HG03025 (cell line): ENCODE measurements around the gene ARMC5.
"Not testable (repeated sequence)": the region's sequence is repeated elsewhere in the genome, so short reads cannot be mapped to it uniquely, and the experiment has no call there.

ENCODE experiments used
- ATAC-seq: cut with Tn5 transposase; IDR thresholded peaks from one replicate; pipeline ENCODE4 v1.9.1; 2021; ENCODE audit warnings: mild to moderate bottlenecking, moderate library complexity; ENCODE audit not compliant: unreplicated experiment, low FRiP score

ARMC5 gene

DNA sequence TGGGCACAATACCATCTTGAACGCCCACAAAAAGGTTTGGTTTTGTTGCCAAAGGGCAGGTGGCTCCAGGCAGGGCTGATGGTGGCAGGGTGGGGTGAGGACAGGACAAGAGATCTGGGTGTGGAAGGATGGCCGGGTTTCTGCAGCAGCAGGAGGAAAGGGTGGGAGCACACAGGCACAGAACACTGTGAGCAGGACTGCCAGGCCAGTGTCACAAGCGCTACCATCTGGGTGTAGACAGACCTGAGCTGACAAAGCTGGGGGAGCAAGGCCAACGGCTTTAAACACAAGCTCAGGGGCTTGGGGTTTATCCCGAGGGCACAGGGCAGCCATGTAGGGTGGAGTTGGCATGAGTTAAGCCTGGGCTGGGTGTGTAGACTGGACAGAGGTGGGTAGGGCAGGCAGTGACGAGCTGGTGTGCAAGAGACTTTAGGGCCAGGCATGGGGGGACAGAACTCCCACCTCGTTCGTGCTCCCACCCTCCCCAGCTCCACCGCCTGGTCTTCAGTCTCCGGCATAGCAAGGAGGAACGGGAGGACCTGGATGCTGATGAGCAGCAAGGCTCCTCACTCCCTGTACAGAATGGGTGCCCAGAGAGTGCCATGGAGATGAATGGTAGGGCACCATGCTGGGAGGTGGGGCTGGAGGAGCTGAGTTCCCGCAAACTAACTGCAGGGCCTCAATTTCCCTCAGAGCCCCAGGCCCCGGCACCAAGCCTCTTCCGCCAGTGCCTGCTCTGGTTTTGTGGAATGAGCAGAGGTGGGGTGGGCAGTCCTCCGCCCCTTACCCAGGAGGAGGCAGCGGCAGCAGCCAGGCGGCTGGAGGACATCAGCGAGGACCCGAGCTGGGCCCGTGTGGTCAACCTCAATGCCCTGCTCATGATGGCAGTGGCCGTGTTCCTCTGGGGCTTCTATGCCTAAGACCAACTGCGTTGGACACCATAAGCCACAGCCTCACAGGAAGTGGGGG is 30.6 kb downstream of the ARMC5 start:
- ATAC-seq: no peak

DNA sequence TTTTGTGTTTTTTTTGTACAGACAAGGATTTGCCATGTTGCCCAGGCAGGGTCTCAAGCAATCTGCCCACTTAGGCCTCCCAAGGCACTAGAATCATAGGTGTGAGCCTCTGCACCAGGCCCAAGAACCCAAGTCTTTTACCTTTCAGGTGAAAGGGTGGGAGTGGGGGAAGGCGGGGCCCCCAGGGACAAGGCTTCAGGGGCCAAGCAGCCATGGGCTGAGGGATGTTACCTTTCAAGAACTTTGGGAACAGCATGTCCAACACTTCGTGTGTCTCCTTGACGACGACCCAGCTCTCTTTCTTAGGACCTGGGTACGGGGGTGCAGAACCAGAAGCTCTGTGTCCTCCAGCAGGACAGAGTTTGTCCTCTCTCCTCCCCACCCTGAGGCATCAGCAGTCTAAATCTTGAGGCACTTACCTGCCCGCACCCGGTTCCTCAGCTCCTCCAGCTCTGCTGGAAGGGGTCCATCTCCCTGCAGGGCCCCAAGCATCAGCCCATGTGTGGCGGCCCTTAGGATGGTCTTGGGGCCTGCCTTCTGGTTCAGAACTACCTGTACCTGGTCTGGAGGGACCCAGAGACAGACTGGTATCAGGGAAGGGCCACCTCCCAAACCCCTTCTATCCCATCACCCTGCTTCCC is 32.6 kb downstream of the ARMC5 start:
- no peak for ATAC-seq

DNA sequence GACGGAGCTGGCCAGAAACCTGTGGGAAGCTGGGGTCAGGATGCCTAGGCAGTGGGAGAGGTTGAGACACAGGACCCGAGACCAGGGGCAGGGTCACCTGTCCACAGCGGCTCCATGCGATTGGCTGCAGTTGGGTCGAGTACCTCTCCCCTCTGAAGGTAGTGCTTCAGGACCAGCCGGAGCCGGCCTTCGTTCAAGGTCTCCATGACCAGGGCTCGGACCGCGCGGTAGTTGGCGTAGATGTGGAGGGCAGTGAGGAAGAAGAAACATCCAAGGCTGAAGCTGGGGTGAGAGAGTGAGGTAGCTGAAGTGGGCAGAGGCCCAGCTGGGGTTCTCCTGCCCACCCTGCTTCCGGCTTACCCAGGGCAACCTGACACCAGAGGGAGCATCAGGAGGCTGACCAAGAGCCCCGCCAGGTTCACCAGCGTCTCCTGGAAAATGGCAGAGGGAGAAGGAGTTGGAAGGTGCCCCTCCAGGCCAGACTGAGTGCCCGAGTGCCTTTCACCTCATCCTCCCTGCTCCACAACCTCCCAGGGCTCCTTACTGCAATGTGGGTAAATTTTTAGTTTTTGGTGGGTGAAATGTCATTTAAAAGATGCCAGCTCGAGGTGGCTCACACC is 34.3 kb downstream of the ARMC5 start:
- ATAC-seq: no peak

DNA sequence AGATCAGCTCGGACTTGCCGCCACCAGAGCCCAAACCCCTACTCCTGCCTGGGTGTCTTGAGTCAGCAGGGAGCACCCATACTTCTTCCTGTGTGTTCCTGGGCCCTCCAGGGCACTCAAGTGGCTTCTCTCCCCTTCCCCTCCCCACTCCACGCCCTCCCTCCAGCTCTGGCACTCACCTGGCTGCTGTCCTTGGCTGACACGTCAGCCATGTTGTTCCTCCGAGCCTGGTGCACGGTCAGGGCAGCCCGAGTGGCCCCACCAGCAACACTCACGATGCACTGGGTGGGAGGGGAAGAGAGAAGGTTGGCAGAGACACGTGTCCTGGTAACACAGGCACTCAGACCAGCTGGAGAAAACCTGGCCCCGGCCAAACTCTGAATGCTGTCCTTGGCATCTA is 37.4 kb downstream of the ARMC5 start:
- ATAC-seq: no peak

DNA sequence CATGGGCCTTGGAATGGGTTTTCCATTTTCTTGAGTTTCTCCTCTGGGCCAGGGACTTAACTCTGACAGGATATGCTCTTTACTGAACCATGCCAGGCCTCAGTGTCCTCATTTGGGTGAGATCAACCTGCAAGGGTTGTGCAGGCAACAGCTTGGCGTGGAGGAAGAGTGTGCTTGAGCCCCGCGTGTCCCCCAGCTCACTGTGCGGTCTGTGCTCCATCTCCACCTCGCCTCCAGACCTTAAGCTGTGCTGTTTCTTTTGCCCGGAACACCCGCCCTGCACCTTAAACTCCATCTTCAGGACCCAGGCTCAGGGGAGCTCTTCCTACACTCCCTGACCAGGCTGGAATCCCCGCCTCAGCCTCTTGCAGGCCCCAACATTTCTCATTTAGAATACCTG is 39.2 kb downstream of the ARMC5 start:
- no peak for ATAC-seq

DNA sequence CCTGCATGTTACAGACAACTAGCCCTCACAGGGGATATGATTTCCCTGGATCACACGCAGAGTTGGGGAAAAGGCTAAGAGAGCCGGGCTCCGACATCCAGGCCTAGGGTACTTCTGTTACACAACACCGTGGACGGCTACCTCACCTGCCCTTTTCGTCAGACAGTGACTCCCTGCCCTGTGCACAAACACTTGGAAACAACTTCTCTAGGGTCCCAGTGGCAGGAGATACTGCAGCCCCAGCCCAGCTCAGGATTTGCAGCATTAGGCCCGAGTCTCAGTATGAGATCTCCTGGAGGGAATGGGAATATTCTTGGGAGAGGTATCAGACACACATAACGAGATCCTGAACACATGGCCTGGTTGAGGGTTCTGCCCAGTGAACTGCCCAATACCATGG is 40.6 kb downstream of the ARMC5 start:
- no peak for ATAC-seq

DNA sequence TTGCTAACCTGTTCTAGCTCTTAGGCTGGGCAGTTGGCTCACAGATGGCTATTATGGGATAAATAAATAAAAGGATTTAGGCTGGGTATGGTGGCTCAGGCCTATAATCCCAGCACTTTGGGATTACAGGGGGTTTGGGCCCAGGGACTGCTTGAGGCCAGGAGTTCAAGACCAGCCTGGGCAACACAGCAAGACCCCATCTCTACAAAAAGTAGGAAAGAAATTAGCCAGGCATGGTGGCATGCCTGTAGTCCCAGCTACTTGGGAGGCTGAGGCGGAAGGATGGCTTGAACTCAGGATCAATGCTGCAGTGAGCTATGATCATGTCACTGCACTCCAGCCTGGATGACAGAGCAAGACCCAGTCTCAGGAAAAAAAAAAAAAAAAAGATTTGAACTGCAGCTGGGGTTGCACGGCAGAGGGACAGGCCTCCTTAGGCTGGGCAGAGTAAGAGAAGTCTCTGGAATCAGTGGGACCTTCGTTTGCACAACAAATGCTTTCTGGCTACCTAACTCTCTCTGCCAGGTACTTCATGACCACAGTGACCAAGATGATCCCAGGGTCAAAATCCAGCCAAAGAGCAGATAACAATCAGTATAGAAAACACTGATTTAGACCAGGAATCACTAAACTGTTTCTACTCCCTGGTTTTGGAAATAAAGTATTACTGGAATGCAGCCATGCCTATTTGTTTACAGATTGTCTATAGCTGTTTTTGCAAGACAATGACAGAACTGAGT is 42.1 kb downstream of the ARMC5 start:
- ATAC-seq: no peak

DNA sequence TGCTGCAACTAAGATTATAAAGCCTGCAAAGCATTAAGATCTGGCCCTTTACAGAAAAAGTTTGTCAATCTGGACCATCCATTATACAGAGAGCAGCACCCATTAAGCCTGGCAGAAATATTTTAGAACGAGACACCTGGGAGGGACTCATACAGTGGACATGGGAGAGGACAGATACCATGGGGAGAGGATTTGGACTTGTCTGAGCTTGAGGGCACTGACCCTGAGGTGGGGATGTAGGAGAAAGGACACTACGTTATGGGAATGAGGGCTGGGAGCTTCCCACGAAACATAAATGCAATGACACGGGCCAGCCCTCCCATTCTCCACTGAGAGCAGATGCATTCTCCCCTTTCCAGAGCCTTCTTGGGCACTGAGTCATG is 42.7 kb downstream of the ARMC5 start:
- ATAC-seq: no peak

DNA sequence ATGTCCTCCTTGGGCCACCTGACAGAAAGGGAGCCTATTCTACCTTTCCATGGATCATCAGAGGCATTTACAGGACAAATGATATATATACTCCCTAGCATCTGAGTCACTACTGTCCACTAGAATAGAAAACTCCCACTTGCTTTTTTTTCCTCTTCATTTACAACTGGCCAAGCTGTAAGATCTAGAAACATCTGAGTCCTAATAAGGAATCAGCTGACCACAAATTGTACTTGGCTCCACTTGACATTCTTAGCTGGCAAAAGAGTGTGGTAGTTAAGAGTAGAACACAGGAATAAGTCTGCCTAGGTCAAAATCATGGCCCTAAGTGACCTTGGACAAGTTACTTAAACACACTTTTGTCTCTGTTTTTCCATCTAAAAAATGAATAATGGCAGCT is 43.7 kb downstream of the ARMC5 start:
- ATAC-seq: no peak

DNA sequence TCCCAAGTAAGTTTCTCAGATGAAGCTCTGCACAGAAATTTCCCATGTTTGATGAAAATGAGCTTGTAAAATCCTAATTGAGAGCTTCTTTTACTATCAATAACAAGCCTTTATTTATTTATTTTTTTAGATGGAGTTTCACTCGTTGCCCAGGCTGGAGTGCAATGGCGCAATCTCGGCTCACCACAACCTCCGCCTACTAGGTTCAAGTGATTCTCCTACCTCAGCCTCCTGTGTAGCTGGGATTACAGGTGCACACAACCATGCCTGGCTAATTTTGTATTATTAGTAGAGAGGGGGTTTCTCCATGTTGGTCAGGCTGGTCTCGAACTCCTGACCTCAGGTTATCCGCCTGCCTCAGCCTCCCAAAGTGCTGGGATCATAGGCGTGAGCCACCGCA is 44.3 kb downstream of the ARMC5 start:
- ATAC-seq: not testable (repeated sequence)

DNA sequence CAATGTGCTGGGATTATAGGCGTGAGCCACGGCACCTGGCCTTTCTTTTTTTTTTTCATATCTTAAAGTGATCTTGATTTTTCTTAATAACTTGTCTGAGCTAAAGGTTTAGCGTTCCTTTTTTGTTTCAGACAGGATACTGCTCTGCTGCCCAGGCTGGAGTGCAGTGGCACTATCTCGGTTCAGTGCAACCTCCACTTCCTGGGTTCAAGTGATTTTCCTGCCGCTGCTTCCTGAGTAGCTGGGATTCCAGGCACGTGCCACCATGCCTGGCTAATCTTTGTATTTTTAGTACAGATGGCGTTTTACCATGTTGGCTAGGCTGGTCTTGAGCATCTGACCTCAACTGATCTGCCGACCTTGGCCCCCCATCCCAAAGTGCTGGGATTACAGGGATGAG is 44.9 kb downstream of the ARMC5 start:
- ATAC-seq: no peak

DNA sequence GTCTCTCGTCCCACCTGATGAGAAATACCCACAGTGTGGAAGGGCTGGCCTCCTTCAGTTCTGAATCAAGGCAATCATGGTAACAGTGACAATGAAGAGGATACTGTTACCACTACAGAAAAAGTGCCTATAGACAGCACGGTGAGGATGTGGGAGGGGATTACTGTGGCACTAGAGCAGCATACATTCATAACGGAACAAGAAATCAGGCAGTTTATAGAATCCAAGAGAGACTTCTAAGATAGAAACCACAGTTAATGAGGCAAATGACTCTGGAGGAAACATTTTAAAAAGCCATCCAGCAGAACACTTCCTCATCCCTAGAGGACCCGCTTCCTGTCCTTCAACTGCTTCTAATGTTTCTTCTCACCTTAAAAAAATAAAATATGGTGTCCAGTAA is 46.2 kb downstream of the ARMC5 start:
- no peak for ATAC-seq

DNA sequence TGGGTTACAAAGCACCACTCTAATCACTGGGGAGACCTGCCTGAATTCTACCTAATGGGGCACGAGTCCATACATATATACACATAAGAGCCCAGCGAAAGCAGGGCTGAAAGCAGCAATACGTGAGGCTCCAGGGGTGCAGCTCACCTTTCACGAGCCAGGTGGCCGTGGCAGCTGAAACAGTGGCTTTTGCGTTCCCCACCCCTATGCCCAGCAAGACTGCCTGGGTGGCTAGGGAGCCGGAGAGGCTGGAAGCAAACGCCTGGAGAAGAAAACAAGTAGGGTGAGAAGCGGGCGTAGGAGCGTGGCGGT is 48.3 kb downstream of the ARMC5 start:
- ATAC-seq: no peak

DNA sequence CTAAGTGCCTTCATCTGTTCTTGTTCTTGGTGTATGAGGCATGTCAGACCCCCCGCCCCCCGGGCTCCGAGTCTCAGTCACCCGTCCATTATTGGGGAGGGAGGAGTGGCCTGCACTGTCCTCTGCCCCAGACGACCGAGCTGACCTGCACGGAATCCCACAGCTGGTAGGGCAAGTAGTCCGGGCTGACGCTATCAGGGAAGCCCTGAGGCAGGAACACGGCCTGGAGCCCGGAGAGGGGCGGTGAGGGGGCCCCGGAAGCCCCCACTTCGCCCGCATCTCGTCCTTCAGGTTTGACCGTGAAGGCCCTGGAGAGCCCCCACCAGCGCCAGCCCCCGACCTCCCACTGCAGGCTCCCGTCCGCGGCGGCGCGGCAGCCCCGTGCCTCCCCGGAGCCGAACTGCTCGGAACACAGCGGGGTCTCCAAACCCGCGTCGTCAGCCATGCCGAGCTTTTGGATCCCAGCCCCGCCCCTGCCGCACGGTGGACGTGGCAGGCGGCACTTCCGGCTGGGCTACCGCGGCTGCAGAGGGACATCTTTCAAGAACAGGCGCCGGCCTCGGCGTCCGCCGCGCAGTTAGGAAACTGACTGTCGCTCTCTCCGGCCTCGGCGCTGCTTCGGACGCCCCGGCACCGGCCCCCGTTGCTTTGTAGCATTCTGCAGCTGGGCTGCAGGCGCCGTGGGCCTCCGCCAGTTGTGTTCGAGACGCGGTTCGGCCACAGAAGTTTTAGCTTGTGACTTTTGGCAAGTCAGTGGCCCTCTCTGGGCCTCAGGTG is 48.8 kb downstream of the ARMC5 start, which contains the start of gene RUSF1:
Gene RUSF1 (minus strand): TSS at position 463 of the 777 bp plus-strand sequence. CDS start 18 bp downstream, at position 445.
- peak; percentile 72 for ATAC-seq

DNA sequence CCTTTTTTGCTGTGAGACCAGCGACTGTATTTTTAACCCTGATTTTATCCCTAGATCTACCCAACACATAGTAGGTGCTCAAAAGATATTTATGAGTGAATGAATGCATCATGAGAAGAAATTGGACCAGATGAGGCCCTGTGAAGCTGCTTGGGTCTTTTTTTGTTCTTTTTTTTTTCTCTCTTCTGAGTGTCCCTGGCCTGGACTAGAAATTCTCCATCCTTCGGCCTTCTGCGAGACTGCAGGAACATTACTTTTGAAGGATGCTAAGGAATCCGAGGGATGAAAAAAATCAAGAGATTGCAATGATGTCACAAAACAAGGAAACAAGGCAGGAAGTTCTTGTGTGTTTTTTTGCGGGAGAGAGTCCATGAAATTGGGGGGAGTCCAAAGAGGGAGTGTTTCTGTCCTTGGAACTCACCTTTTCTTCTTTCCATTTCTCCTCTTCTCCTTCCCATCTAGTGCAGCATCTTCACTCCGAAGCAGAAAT is 49.5 kb downstream of the ARMC5 start:
- ATAC-seq: no peak

DNA sequence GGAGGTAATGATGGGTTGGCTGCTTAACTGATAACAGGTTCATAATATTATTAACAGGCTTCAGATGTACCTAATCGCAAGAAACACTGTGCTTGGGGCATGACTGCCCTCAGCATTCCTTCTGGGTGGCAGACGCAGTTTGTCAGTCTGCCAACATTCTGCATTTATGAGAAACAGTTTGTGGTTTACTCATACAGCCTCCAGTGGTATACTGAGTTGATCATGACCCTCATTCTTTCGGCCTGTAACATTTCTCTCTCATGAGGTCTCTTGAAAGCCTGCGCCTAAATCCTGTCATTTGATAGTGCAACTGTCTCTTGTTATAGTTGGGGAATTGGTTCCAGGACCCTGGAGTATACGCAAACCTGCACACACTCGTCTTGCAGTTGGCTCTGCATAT is 53.8 kb downstream of the ARMC5 start:
- no peak for ATAC-seq

DNA sequence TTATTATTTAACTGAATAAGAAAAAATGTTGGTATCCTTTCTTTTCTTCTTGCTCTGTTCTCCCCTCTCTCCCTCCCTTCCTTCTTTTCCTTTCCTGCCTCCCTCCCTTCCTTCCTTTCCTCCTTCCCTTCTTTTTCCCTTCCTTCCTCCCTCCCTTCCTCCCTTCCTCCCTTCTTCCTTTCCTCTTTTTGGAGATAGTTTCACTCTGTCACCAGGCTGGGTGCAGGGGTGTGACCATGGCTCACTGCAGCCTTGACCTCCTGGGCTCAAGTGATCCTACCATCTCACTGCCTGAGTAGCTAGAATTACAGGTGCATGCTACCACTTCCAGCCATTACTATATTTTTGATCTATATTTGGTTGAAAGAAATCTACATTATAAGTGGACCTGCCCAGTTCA is 54.6 kb downstream of the ARMC5 start:
- no peak for ATAC-seq
